Activated T-cell treated with anti-CD3 and anti-CD28 coated beads, Interleukin-2, amount 50 U/mL, for 4 hours (primary cell): ENCODE results near the gene STARD6. TPM values are rescaled to one million over a fixed set of nuclear protein-coding genes. Genes with fewer than 3 reads are reported as not detected.

Experiments
- ATAC-seq, 2 donors: fragments of 200-7000 bp; cut with Tn5 transposase; one replicate each; pipeline ENCODE4 v1.10.0; 2021
- DNase-seq: peaks from one replicate; pipeline ENCODE4 v3.0.0-alpha.2; 2020
- H3K27me3 Mint-ChIP-seq: one replicate; pipeline ENCODE4 v1.8.0; 2021; ENCODE audit warnings: low read depth, mixed read lengths
- H3K36me3 Mint-ChIP-seq: one replicate; pipeline ENCODE4 v1.8.0; 2022; ENCODE audit warnings: mixed read lengths; ENCODE audit not compliant: insufficient read depth
- H3K4me1 Mint-ChIP-seq: one replicate; pipeline ENCODE4 v1.8.0; 2021; ENCODE audit warnings: low read depth, mixed read lengths
- H3K4me3 Mint-ChIP-seq: one replicate; pipeline ENCODE4 v1.8.0; 2021; ENCODE audit warnings: mild to moderate bottlenecking, moderate library complexity, mixed read lengths
- H3K9me3 Mint-ChIP-seq: one replicate; pipeline ENCODE4 v1.8.0; 2021; ENCODE audit warnings: mixed read lengths
- total RNA-seq, 3 donors: library from RNA; stranded (reverse); gene quantifications; one replicate each; pipeline ENCODE4 v1.2.1, GENCODE V29; 2021

Gene STARD6
- total RNA-seq, 3 donors from 2014 or later = 0.52 TPM; not detected in 2

DNA sequence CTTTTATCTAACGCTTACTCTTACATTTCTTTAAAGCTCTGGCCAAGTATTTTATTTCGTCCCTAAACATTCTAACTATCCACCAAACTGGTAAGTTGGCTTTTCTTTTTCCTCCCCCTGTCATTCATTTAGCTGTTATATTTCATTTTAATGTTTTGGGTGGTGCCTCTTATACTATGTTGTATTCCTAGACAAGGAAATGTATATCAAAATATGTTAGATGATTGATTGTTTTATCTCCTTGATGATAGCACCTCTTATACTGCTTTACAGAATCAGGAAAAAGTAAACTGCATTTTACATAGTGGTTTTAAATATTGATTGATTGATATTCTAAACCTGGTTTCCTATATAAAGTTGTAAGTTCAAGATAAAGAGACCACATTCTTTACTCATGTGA lies 24.0 kb upstream of the STARD6 start:
- no peaks in the 10 kb centered on the region for H3K9me3 Mint-ChIP-seq
- no peak for ATAC-seq
- no peaks in the 10 kb centered on the region for H3K4me1 Mint-ChIP-seq
- no peak for DNase-seq
- no peaks in the 10 kb centered on the region for H3K36me3 Mint-ChIP-seq
- H3K27me3 Mint-ChIP-seq = no peaks in the 10 kb centered on the region
- H3K4me3 Mint-ChIP-seq = no peak overlapping the region

GRCh38 chr18:54378057-54378456 lies 20.4 kb upstream of the STARD6 start:
- Mint-ChIP-seq H3K36me3 (peaks cover 2% of the 10 kb centered on the region), H3K4me3 (no peak overlapping the region), H3K27me3 (no peaks in the 10 kb centered on the region), H3K4me1 (no peaks in the 10 kb centered on the region), H3K9me3 (no peaks in the 10 kb centered on the region)
- ATAC-seq = no peak
- DNase-seq = no peak

- no peak for ATAC-seq
- no peaks in the 10 kb centered on the region for H3K27me3 Mint-ChIP-seq
- H3K9me3 Mint-ChIP-seq = no peaks in the 10 kb centered on the region
- no peak overlapping the region for H3K4me3 Mint-ChIP-seq
- no peak for DNase-seq
- H3K36me3 Mint-ChIP-seq = peaks cover 2% of the 10 kb centered on the region
- peaks cover 13% of the 10 kb centered on the region for H3K4me1 Mint-ChIP-seq
Measured at GRCh38 chr18:54360406-54360805, 2.7 kb upstream of the STARD6 start.

- Mint-ChIP-seq H3K4me1 (peaks cover 13% of the 10 kb centered on the region), H3K27me3 (peaks cover 2% of the 10 kb centered on the region), H3K9me3 (no peaks in the 10 kb centered on the region), H3K36me3 (peaks cover 2% of the 10 kb centered on the region), H3K4me3 (peak overlapping the region; percentile 100)
- DNase-seq (no peak), ATAC-seq (no peak)
Measured at GRCh38 chr18:54359233-54359632, 1.6 kb upstream of the STARD6 start.

GRCh38 chr18:54358495-54359040 lies 910 bp upstream of the STARD6 start:
- H3K4me1 Mint-ChIP-seq = peaks cover 13% of the 10 kb centered on the region
- H3K4me3 Mint-ChIP-seq = peak overlapping the region; percentile 100
- peaks cover 2% of the 10 kb centered on the region for H3K36me3 Mint-ChIP-seq
- no peak for ATAC-seq
- DNase-seq = no peak
- H3K27me3 Mint-ChIP-seq = peaks cover 2% of the 10 kb centered on the region
- no peaks in the 10 kb centered on the region for H3K9me3 Mint-ChIP-seq

- peak overlapping the region; percentile 100 for H3K4me3 Mint-ChIP-seq
- no peaks in the 10 kb centered on the region for H3K9me3 Mint-ChIP-seq
- H3K36me3 Mint-ChIP-seq = peaks cover 2% of the 10 kb centered on the region
- ATAC-seq = peak in 1 of 2 donors; percentile 12
- peaks cover 5% of the 10 kb centered on the region for H3K27me3 Mint-ChIP-seq
- H3K4me1 Mint-ChIP-seq = peaks cover 13% of the 10 kb centered on the region
- peak; percentile 4 for DNase-seq
Measured at GRCh38 chr18:54357082-54357659, 487 bp downstream of the STARD6 start.

DNA sequence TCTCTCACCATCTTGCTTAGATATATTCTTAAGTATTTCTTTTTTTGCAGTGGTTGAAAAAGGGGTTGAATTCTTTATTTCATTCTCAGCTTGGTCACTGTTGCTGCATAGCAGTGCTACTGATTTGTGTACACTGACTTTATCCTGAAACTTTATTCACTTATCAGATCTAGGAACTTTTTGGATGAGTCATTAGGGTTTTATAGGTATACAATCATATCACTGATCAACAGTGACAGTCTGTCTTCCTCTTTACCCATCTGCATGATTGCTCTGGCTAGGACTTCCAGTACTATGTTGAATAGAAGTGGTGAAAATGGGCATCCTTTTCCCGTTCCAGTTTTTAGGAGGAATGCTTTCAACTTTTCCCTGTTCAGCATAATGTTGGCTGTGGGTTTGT lies 6.5 kb downstream of the STARD6 start:
- no peak for DNase-seq
- peak in 1 of 2 donors; percentile 18 for ATAC-seq
- no peaks in the 10 kb centered on the region for H3K9me3 Mint-ChIP-seq
- H3K4me3 Mint-ChIP-seq = no peak overlapping the region
- H3K36me3 Mint-ChIP-seq = no peaks in the 10 kb centered on the region
- no peaks in the 10 kb centered on the region for H3K4me1 Mint-ChIP-seq
- peaks cover 10% of the 10 kb centered on the region for H3K27me3 Mint-ChIP-seq

GRCh38 chr18:54338230-54338629 lies 19.4 kb downstream of the STARD6 start:
- DNase-seq (no peak), ATAC-seq (no peak)
- peaks cover 10% of the 10 kb centered on the region for H3K27me3 Mint-ChIP-seq
- no peaks in the 10 kb centered on the region for H3K36me3 Mint-ChIP-seq
- peaks cover 2% of the 10 kb centered on the region for H3K4me1 Mint-ChIP-seq
- H3K9me3 Mint-ChIP-seq = peaks cover 3% of the 10 kb centered on the region
- H3K4me3 Mint-ChIP-seq = no peak overlapping the region

DNA sequence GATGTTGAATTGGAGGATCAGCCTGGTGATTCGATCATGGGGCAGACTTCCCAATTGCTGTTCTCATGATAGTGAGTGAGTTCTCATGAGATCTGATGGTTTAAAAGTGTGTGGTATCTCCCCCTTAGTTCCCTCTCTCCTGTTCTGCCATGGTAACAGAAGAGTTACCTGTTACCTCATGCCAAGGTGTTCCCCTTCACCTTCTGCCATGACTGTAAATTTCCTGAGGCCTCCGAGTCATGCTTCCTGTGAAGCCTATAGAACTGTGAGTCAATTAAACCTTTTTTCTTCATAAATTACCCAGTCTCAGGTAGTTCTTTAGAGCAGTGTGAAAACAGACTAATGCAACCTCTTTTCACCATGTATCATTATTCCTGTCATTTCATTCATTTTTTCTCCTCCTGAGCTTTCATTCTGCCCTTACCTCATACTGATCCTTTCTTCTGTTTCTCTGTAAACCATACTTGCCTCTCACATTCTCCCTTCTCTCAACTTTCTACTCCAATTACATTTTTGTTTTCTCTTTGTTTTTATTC lies 22.0 kb downstream of the STARD6 start:
- no peaks in the 10 kb centered on the region for H3K36me3 Mint-ChIP-seq

GRCh38 chr18:54330768-54331548 lies 26.7 kb downstream of the STARD6 start:
- Mint-ChIP-seq H3K4me3 (no peak overlapping the region), H3K36me3 (no peaks in the 10 kb centered on the region), H3K4me1 (peaks cover 1% of the 10 kb centered on the region), H3K9me3 (no peaks in the 10 kb centered on the region), H3K27me3 (peaks cover 15% of the 10 kb centered on the region)
- ATAC-seq (no peak), DNase-seq (no peak)

More for the DNA sequence above, 22.0 kb downstream of the STARD6 start:
- peaks cover 2% of the 10 kb centered on the region for H3K4me1 Mint-ChIP-seq
- peaks cover 13% of the 10 kb centered on the region for H3K27me3 Mint-ChIP-seq
- DNase-seq (no peak), ATAC-seq (no peak)
- H3K4me3 Mint-ChIP-seq = no peak overlapping the region
- peaks cover 2% of the 10 kb centered on the region for H3K9me3 Mint-ChIP-seq

DNA sequence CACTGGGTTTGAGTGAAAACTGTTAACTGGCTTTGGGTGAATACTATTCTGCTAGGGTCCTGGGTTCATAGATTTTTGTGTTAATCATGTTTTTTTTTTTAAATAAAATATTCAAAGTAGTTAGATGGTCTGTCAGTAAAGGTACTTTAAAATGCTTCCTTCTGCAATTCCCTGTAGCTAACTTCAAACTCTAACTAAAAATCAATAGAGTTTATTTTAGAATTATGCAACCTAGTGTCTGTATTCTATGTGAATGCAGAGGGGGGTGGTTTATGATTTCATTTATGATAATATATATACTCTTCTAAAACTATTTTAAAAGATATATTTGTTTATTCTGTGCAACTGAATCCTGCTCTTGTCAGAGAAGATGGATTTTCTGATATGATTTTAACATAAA lies 27.9 kb downstream of the STARD6 start:
- no peak for ATAC-seq
- Mint-ChIP-seq H3K27me3 (peaks cover 9% of the 10 kb centered on the region), H3K9me3 (no peaks in the 10 kb centered on the region), H3K4me1 (no peaks in the 10 kb centered on the region), H3K4me3 (no peak overlapping the region), H3K36me3 (no peaks in the 10 kb centered on the region)
- DNase-seq = no peak

GRCh38 chr18:54327818-54328217 lies 29.8 kb downstream of the STARD6 start:
- no peaks in the 10 kb centered on the region for H3K9me3 Mint-ChIP-seq
- H3K4me1 Mint-ChIP-seq = no peaks in the 10 kb centered on the region
- peaks cover 7% of the 10 kb centered on the region for H3K27me3 Mint-ChIP-seq
- no peak overlapping the region for H3K4me3 Mint-ChIP-seq
- H3K36me3 Mint-ChIP-seq = no peaks in the 10 kb centered on the region
- ATAC-seq (no peak), DNase-seq (no peak)

DNA sequence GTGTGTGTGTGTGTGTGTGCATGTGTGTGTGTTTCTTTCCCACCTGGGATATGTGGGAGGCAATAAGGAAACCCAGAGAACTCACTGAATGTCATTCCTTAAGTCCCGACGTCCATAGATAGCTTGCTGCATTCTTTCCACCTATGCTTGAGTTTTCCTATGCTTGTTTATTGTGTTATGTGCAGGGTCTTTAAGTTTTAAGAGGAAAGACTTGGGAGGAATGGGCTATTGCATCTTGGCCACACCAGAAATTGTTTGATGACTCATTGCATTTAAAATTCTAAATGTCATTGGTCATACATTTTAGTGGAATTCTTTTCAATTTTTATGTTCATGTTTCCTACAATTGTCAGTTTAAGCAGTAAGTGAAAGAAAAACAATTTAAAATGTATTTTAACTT lies 33.7 kb downstream of the STARD6 start:
- DNase-seq (no peak), ATAC-seq (no peak)
- no peak overlapping the region for H3K4me3 Mint-ChIP-seq
- H3K9me3 Mint-ChIP-seq = no peaks in the 10 kb centered on the region
- H3K27me3 Mint-ChIP-seq = peaks cover 7% of the 10 kb centered on the region
- no peaks in the 10 kb centered on the region for H3K4me1 Mint-ChIP-seq
- H3K36me3 Mint-ChIP-seq = no peaks in the 10 kb centered on the region

DNA sequence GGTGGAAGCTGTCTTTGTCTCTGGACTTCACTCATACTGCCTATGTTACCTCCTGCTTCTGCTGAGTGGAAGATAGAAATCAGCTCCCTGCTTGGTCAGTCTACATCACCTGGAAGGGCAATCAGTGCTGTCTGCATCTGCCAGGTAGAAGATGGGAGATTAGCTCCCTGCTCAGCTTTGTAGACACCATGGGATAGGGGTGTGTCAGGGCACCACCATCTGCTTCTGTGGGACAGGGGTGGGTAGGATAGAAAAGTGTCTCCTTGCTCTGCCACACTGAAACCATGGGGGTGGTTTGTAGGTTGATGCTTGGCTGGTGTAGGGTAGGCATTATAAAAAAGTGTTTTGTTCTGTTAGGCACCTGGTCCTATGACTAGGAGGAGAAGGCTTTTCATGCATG lies 34.1 kb downstream of the STARD6 start:
- Mint-ChIP-seq H3K36me3 (no peaks in the 10 kb centered on the region), H3K4me1 (no peaks in the 10 kb centered on the region), H3K27me3 (peaks cover 8% of the 10 kb centered on the region), H3K9me3 (no peaks in the 10 kb centered on the region), H3K4me3 (no peak overlapping the region)
- ATAC-seq = no peak
- no peak for DNase-seq
